GM21576 (cell line): Measurements from ENCODE around the gene UBE2Q2.
"Not testable (repeated sequence)": the region's sequence is repeated elsewhere in the genome, so short reads cannot be mapped to it uniquely, and the experiment has no call there.

ENCODE experiments used
- ATAC-seq: cut with Tn5 transposase; IDR thresholded peaks from one replicate; pipeline ENCODE4 v1.9.1; 2021; ENCODE audit warnings: mild to moderate bottlenecking, moderate library complexity; ENCODE audit not compliant: unreplicated experiment

Gene UBE2Q2

DNA sequence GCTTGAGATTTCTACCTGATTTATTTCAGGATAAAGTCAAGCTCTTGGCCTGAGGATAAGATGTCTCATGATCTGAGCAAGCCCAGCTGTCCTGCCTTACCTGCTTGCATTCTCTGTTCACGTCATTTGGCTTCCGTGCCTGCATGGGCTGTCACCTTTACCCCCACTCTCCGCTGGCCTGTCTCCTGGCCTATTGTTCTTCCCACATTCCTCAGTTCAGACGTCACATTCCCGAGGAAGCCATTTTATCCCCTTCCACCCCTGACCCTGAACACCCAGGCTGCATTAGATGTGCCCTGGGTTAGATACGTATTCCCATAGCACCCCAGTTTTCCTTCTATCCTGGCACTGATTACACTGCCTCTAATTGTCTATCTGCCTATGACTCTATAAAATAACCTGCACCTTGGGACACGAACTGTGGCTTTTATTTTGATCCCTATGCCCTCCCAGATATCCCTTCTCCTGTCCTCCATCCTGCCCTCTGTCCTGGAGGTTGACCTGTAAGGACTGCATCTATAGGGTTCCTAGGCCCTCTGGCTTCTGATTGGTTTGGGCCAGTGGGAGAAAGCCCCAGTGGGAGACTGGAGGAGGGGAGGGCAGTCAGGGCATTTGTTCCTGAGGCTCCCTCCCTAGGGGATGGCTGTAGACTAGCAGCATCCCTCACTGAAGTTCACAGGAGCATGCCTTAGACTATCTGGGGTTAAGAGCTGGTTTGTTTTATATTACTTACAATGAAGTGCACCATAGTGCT, 19.2 kb upstream of the UBE2Q2 start:
- no peak for ATAC-seq

DNA sequence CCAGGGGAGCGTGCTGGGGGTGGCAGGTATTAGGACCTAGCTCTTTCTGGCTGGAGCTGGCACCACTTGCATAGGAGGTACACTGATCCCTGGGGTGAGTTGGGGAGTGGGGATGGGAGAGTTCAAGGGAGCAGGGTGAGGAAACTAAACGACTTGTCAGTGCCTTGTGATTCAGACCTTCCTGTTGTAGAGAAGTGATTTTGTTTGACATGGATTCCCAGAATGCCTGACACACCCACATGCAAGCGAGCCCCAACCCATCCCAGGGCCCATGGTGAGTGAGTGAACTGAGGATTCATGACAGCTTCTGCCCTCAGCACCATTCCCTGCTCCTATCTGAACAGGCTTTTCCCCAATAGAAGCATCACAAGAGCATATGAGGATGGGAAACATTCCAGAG, 15.6 kb upstream of the UBE2Q2 start:
- no peak for ATAC-seq

DNA sequence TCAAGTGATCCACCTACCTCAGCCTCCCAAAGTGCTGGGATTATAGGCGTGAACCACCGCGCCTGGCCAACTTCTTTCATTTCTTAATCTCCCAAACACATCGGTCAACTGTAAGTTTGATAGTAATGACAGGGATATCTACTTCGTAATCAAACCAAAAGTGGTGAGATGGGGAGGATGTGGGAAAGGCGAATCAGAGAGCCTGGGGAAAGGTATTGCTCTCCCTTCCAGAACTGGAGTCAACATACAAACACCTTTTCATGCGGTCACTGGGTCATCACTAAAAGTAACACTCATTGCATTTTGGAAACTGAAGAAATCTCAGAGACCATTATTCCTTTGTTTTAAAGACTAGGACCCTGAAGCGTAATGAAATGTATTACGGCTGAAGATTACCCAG, 14.8 kb upstream of the UBE2Q2 start:
- no peak for ATAC-seq

DNA sequence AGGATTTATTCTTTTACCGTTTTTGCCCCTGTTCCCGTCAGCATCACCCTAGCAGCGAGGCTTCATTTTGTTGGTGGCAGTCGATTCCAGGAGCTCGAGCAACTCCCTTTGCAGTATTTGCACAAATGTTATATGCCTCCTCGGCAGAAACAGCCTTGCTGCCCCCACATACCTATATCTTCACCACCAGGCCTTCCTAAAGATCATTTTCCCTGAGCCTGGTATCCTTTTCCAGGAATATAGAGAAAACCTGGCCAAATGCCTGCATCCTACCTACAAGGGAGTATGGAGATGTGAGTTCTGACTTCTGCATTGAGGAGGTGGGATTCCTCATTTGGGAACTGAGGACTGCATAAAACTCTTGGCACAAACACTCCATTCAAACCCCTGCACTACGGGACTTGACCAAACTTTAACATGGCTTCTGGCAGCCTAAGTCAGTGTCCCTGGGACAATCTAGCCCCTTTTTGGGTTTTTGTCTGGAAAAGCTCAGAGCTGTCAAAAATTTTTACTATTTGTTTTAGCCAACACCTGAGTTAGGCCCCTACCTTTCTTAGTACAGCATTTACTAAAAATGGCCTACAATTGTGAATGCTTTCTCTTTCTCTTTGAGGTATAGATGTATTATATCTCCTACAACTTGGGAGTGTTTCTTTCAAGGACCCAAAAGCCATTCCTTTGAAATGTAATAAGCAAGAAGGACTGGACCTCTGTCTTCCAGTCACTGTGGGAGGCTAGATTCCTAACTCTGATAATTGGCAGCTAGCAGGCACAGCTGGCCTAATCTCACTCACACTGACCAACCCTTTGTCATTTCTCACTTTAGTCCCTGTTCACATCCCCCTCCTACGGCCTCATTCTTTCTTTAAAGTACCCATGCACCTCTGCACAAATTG, 12.1 kb upstream of the UBE2Q2 start:
- no peak for ATAC-seq

DNA sequence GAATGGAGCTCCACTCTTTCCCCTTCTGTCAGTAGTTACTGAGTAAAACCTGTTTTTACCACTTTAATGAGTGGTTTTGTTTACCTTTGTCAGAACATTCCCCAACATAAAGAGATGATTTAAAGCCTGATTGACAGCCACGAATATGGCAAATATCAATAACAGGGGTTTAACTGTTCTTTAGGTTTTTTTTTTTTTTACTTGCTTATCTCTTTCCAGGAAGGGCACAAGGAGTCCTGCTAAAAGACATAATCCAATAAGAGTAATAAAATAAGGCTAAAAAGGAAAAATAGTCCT, 11.5 kb upstream of the UBE2Q2 start:
- no peak for ATAC-seq

DNA sequence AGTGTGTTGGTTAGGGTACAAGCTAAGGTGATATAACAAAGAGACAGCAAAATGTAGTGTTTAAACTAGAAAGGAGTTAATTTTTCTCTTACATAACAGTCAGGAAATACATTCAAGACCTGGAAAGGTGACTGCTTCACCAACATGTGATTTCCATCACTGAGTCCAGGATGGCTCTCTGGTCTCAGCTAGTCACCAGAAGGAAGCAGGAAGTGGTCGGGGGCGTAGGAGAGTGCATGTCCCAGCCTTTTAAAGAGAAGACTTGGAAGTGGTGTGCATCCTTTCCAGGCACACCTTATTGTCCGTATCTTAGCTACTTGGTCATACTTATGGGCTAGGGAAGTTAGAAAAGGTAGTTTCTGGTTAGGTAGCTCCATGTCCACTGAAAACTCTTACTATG, 11.1 kb upstream of the UBE2Q2 start:
- ATAC-seq = no peak

DNA sequence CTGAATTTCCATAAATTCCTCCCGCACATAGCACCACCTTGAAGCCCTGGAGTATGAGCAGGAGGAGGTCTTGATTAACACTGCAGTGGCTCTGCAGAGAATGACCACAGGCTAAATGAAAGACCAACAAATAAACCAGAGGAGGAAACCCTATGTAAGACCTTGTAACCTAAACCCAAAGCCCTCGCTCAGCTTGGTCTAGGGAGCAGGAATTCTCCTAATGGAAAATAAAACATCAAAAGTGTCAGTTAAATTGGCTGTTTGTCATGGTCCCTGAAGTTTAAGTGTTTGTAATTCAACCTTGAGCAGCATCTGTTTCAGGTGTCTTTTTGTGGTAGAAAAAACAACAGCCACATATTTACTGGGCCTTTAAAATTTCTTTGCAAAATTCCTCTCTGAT, 9.2 kb upstream of the UBE2Q2 start:
- no peak for ATAC-seq

DNA sequence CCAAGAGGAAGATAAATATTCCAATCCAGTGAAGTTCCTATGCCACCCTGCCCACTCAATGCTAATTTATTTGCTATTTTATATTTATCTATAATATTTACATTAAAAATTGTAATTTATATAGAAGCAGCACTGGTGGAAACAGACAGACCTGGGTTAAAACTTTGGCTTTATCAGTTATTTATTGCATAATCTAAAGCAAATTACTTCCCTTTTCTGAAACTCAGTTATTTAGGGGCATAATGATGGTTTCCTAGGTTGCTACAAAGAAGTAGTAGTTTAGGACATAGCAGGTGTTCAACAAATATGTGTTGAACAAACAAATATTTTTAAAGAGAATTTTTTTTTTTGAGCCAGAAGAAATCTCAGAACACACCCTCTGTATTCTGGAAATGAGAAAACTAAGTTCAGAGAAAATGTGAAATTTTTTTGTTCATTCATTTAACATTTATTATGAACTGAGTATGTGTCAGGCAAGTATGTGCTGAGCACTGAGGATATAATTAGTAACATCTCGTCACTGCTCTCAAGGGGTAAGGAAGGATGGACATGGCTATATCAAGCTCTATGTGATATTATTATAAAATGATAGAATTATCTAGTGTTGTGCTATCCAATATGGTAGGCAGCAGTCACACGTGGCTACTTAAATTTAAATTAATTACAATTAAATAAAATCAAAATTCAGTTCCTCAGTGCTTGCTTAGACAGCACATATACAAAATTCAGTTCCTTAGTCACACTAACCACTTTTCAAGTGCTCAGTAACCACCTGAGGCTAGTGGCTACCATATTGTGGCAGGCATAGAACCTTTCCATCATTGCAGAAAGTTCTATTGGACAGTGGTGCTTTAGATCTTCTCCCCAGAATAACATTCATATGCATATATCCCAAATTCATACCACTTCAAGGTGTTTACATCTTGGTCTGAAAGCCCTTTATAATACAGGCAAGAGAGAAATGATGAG, 7.0 kb upstream of the UBE2Q2 start:
- ATAC-seq = no peak

DNA sequence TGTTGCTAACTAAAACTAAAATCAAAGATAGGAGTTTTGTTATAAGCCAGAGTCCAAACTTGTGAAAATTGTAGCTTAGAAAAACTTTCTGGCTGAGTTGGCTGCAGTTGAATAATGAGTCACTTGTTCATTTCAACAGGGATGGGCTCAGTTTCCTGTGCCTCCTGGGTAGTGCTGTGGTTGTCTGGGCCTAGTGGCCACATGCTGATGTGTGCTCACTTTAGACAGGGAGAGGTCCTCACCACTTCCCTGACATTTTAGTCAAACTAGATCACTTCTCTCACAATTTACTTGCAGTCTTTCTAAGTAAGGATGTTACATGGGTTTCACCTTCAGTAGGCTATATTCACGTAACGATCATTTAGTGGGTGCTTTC, 6.3 kb upstream of the UBE2Q2 start:
- peak; percentile 89 for ATAC-seq

DNA sequence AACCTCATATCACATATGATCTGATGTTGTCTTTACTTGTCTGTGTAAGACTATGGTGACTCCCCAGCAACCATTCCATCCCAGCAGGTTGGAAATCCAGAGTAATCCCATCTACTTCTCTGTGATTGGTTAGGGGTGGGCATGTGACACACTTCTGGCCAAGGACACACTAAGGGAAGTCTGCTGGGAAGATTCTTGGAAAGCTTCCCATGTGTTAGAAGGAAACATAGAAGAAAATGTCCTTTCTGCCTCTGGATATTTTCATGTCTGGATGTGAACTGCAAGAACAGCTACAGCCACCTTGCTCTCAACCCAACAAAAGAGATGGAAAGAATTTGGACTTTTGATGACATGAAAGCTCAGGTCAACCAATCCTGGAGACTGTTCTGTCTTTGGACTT, 2.6 kb upstream of the UBE2Q2 start:
- no peak for ATAC-seq

DNA sequence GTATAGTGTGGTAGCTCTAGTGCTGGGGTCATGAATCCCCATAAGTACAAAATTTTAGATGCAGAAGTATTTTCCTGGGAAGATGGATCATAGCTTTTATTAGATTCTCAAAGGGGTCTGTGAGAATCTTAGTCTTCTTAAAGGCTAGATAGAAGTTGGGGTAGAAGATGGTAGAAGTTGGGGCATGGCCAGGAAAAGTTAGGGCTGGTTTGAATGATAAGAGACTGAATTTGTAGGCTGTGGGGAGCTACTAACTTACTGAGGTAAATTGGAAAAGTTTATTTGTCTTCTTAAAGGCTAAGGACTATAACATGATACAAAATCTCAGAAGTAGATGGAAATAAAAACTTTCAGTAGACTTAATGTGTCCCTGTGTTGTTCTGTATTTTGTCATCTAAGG, 1.6 kb upstream of the UBE2Q2 start:
- no peak for ATAC-seq

DNA sequence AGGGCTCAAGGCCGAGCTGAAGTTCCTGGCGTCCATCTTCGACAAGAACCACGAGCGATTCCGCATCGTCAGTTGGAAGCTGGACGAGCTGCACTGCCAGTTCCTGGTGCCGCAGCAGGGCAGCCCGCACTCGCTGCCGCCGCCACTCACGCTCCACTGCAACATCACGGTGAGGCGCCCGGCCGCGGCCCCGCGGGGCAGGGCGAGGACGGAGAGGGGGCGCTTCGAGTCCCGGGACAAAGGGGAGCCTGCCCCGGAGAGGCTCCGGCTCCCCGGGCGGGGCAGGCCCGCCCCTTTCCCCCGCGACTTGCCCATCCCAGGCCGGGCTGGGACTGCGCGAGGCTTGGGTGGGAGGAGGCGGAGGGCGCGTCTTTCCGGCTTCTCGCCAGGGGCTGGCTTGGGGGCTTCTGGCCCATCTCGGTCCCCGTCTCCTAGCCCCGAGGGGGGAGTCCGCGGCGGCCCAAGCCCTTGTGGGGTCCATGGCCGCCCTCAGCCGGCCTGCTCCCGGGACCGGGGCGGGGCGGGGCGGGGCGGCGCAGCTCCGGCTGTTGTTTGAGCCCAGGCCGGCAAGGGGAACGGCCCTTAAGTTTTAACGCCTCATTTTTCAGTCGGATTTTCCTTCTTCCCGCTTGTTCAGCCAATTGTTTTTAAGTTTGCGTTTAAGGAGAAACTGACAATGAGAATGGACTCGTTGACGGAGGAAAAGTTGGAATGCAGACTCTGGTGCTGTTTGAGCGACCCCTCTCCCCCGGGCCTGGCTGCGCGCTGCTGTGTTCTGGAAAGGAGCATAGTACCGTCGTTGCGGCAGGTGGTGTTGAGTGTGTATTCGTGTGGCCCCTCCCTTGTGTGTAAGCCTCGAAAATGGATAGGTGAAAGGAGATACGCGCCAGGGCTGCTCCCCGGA, 683 bp downstream of the UBE2Q2 start:
- ATAC-seq = peak; percentile 45

DNA sequence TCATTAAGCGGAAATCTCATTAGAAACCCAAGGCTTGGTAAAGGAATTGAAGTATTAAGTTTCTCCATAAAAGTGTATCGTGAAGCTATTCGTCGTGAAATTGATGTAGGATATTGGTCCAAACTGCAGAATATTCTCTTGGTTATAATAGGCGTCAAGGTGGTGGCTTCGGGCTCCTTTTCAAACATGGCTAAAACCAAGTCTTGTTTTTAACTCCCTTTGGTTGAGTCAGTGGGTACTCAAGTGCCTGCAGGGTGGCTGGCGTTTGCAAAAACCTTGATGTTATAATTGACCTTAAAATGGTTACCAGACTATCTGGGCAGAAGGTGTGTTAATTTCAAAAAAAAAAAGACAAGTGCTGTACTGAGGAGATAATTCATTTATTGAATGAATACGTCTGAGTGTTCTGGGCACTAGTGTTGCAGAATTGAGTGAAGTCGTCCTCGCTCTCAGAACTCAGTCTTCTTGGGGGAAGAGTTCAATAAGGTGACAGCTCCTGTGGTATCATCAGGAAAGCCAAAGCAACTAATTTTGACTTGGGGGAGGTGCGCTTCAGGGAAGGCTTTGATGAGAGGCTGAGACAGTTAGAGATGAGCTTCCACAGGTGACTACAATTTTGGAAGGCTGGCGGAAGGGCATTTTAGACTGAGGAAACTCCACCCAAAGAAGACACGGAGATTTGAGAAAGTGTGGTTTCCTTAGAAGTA, 1.5 kb downstream of the UBE2Q2 start:
- ATAC-seq = no peak

DNA sequence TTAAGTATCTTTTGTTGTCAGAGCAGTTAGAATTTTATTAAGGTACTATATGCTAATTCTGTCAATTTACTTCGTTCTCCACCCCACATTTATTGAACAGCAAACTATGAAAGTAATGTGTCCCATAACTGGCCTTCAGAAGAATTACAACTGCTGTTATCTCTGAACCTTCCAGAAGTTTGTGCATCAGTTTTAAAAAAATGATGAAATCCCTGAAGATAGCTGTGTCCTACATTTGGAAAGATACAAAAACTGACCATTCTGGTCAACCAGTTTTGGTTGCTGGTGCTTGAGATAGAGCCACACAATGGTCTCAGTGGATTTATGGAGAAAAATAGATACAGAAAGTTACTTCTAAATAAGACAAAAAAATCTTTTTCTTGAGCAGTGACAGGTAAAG, 5.9 kb downstream of the UBE2Q2 start:
- ATAC-seq = no peak

DNA sequence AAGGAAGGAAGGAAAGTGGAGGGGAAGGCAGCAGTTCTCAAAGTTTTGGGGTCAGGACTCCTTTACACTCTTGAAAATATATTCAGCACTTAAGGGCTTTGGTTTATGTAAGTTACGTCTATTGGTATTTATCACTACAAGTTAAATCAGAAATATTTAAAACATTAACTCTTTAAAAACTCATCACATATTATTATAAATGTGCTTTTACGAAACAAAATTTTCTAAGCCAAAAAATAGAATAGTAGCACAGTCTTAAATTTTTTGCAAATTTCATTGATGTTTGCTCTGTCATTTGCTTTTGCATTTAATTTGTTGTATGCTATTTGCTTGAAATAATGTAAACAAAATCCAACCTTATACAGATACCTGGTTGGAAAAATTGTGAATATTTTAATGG, 7.5 kb downstream of the UBE2Q2 start:
- no peak for ATAC-seq

DNA sequence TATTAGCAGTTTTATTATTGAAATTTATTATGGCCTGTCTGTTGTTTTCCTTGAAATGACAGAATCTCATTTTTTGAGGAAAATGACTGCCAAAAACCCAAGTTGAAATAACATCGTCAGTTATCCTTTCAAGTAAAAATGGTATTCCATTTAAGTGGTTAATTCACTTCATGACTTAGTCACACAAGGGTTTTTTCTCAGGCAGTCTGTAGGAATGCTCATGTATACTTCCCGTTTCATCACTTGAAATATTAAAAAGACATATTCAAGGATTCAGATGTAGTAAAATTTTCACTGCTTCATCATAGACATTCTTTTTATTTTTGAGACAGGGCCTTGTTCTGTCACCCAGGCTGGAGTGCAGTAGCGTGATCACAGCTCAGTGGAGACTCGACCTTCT, 8.3 kb downstream of the UBE2Q2 start:
- not testable (repeated sequence) for ATAC-seq

DNA sequence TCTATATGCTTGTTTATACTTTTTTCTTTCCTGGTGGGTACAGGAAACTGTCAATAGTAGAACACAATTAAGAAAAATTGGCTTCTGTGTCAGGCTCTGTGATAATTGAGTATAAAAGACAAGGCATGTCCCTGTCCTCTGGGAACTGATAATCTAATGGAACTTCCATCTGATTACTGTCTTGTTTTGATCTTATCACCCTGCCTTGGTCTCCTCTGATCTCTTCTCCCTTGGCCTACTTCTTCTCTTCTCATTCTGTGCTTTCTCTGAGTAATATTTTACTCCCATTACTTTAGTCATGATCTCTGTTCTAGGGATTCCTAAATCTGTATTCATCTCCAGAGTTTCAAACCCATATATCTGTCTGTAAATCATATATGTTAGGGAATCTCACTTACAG, 14.6 kb downstream of the UBE2Q2 start:
- ATAC-seq = no peak

DNA sequence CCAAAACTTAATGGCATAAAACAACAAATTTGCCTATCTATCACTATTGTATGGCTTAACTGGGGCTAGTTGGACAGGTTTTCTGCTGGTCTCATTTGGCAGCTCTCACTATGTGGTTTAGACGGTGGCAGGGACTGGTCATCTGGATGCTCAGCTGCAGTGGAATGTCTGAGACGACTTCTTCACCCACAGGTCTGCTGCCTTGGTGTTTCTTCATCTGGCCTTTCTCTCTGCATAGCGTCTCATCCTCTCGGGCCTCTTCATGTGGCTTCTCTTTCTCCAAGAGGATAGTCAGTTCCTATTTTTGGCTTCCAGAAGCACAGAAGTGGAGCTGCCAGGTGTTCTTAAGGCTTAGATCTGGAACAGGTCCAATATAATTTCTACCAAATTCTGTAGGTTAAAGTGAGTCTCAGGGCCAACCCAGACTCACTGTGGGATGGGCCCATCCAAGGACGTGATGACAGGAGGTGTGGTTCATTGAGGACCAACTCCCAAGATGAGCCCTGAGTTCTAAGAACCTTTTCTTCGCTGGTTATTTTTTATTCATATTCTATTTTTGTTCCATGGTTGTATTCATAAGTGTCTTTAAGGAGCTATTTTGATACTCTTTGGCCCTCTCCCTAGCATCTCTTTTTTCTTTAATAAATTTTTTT, 18.6 kb downstream of the UBE2Q2 start:
- no peak for ATAC-seq

DNA sequence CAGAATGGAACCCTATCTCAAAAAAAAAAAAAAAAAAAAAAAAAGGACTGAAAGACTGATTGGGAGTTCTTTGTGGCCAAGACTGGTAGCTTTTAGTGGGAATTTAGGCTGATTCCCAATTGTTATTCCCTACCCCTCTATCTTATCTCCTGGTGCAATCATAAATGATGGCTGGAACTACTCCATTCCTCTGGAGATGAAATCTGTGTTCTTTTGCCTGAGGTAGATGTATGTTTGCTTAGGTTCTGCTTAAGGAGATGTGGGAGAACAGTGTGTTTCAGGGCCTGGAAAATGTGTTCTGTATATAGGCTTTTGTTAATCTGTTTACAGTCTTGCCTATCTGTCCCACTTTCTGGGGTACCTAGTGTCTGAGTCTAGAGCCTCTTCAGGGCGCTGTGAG, 19.5 kb downstream of the UBE2Q2 start:
- no peak for ATAC-seq
